ENCODE results near the gene TH.
A peak's percentile ranks its signal among the peaks of the same experiment; 100 is the strongest.

Gene TH

DNA sequence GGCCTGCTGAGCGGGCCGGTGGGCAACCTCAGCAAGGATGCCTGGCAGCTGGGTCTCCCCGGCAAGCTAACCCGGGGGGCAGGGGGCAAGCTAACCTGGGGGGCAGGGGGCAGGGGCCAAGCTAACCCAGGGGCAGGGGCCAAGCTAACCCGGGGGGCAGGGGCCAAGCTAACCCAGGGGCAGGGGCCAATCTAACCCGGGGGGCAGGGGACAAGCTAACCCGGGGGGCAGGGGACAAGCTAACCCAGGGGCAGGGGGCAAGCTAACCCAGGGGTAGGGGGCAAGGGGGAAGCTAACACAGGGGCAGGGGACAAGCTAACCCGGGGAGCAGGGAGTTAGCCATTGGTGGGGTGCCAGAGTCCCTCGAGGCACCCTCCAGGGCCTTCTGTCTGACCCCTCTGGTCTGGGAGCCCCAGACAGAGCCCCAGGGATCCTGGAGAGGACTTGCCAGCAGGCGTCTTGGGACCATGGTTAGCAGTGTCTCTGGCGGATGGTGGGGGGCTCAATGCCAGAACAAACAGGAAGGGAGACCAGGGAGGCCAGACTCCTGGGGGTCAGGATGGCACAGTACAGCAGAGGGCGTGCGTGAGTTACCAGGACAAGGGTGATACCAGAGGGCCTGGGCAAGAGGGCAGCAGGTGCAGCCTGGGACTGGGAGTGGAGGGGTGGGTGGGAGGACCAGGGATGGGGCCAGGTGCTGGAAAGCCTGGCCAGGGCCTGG lies 48.5 kb downstream of the TH start:
- H3K4me1 ChIP-seq (ENCODE audit: insufficient read depth, insufficient read length) = peaks cover 22% of the 10 kb centered on the region
- H3K9ac ChIP-seq (ENCODE audit: insufficient read length, low read depth) = peak overlapping the region; percentile 63
- H3K27me3 ChIP-seq (ENCODE audit: insufficient read depth, insufficient read length) = peaks cover 9% of the 10 kb centered on the region
- TF ChIP-seq YY1 (IDR thresholded peaks at IDR 0.05; ENCODE audit: insufficient read depth, insufficient read length) (no peak), ZNF274 (IDR thresholded peaks at IDR 0.05; ENCODE audit: low read depth, low read length) (no peak), SUZ12 (IDR thresholded peaks at IDR 0.05; ENCODE audit: extremely low read depth, insufficient read depth, insufficient read length) (no peak)
- peaks cover 1% of the 10 kb centered on the region; the same call in 1 of the 2 replicates for H3K9me3 ChIP-seq (ENCODE audit: insufficient read depth, low read length)
- DNase-seq (ENCODE audit: low read depth, low spot score) = no peak
- no peaks in the 10 kb centered on the region for H3K36me3 ChIP-seq (ENCODE audit: insufficient read depth, insufficient read length, low read length)
- H3K4me3 ChIP-seq (ENCODE audit: insufficient read length, low read depth) = no peak overlapping the region

DNA sequence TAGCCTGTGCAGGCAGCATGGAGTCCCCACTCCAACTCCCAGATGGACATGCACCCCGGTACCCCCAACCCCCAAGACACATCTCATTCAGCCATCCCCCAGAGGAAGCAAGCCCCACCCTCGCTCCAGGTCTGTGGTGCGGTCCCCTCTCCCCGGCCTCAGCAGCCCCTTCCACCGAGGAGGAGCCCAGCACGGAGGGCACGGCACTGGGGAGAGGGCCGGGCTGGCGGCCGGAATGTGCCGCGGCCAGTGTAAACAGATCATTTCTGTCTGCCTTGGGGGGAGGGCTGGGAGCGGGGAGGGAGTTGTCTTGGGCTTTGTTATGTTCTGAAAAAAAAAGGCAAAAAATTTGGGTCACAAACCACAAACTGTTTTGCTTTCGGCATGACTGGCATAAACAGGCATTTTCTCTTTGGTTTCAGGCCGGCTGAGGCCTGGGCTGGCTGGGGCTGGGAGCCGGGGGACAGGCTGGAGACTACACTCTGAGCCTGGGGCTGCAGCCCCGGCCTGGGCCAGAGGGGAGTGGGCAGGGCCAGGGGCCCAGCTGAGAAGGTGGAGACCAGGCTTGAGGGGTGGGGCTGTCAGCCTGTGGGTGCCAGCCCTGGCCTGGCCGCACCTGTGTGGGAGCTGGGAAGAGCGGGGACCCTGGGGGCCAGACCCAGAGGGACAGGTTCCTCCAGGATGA lies 49.3 kb downstream of the TH start:
- peaks cover 8% of the 10 kb centered on the region for H3K9me3 ChIP-seq (ENCODE audit: insufficient read depth, low read length)
- H3K9ac ChIP-seq (ENCODE audit: insufficient read length, low read depth) = peak overlapping the region; percentile 63
- H3K4me1 ChIP-seq (ENCODE audit: insufficient read depth, insufficient read length) = peaks cover 19% of the 10 kb centered on the region
- no peak for TF ChIP-seq YY1 (IDR thresholded peaks at IDR 0.05; ENCODE audit: insufficient read depth, insufficient read length)
- no peak for TF ChIP-seq ZNF274 (IDR thresholded peaks at IDR 0.05; ENCODE audit: low read depth, low read length)
- TF ChIP-seq SUZ12 (IDR thresholded peaks at IDR 0.05; ENCODE audit: extremely low read depth, insufficient read depth, insufficient read length) = no peak
- peak overlapping the region; percentile 10 for H3K4me3 ChIP-seq (ENCODE audit: insufficient read length, low read depth)
- no peaks in the 10 kb centered on the region for H3K36me3 ChIP-seq (ENCODE audit: insufficient read depth, insufficient read length, low read length)
- no peak for DNase-seq (ENCODE audit: low read depth, low spot score)
- peaks cover 9% of the 10 kb centered on the region for H3K27me3 ChIP-seq (ENCODE audit: insufficient read depth, insufficient read length)

DNA sequence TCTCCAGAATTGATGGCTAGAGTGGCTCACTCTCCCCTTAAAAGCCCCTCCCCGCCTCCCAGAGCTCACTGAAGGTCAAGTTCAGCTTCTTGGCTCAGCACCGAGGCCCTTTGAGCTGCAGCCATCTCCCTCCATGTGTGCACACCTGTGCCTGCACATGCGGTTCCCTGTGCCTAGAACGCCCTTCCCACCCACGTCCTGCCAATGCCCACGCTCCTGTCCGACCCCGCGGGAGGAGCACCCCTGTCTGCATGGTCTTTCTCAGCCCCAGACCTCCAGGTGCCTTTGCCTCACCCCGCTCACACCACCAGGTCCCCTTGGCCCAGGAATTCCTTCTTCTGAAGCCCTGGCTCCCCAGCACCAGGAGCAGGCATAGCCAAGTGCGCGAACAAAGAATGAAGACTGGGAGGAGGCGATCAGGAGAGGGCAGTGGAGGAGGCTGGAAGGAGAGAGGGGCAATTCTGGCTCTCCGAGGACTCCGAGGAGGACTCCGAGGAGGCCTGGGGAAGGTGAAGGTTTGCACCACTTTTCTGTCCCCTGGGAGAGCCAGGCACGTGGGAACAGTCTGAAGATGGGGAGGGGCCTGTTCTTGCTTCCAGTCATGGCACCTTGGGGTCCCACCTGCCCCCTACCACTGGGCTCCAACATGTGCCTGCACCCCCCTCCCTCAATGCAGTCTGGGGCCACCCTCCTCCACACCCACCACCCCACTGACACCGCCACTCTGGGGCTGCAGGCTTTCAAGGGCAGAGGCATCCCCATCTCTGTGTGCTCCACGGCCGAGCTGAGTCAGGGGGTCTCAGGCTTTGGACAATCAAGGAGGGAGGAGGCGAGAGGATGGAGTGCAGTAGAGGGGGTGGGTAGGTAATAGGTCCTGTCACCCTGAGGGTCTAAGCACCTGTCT lies 50.1 kb downstream of the TH start:
- H3K4me3 ChIP-seq (ENCODE audit: insufficient read length, low read depth) = no peak overlapping the region
- peaks cover 19% of the 10 kb centered on the region for H3K4me1 ChIP-seq (ENCODE audit: insufficient read depth, insufficient read length)
- DNase-seq (ENCODE audit: low read depth, low spot score) = no peak
- peaks cover 17% of the 10 kb centered on the region for H3K9me3 ChIP-seq (ENCODE audit: insufficient read depth, low read length)
- peaks cover 9% of the 10 kb centered on the region for H3K27me3 ChIP-seq (ENCODE audit: insufficient read depth, insufficient read length)
- TF ChIP-seq ZNF274 (IDR thresholded peaks at IDR 0.05; ENCODE audit: low read depth, low read length) (no peak), YY1 (IDR thresholded peaks at IDR 0.05; ENCODE audit: insufficient read depth, insufficient read length) (no peak), SUZ12 (IDR thresholded peaks at IDR 0.05; ENCODE audit: extremely low read depth, insufficient read depth, insufficient read length) (no peak)
- no peaks in the 10 kb centered on the region for H3K36me3 ChIP-seq (ENCODE audit: insufficient read depth, insufficient read length, low read length)
- H3K9ac ChIP-seq (ENCODE audit: insufficient read length, low read depth) = peak overlapping the region; percentile 56

DNA sequence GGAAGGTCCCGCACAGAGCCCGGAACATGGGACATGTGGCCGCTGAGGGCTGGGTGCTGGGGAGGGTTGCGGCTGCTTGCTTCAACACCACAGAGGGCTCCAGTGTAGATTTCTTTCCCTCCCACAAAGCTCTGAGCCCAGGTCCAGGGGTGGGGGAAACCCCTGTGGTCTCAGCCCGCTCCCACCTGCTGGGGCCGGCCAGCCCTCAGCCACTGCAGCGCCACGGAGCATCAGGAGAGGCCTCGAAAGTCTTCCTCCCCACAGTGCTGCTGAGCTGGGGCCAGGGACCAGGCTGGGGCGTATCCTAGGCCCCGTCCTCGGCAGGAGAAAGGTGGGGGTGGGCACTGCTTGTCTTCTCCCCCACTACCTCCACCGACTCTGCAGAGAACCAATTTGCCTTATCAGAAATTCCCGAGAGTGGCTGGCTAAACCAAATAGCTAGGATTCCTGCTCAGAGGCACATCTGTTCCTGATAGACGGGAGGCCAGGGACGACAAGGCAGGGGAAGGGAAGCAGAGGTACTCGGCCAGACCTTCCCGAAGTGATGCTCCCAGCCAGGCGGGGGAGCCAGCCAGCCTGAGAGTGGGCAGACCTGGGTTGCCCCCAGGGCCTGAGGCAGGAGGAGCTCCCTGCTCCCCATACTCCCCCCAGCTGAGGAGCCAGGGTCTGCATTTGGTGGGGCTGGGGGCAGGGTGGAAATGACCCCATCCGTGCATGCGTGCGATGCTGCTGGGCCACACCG lies 51.1 kb downstream of the TH start:
- Histone ChIP-seq H3K4me3 (ENCODE audit: insufficient read length, low read depth) (no peak overlapping the region), H3K36me3 (ENCODE audit: insufficient read depth, insufficient read length, low read length) (no peaks in the 10 kb centered on the region), H3K9ac (ENCODE audit: insufficient read length, low read depth) (peak overlapping the region; percentile 4), H3K4me1 (ENCODE audit: insufficient read depth, insufficient read length) (peaks cover 19% of the 10 kb centered on the region), H3K9me3 (ENCODE audit: insufficient read depth, low read length) (peaks cover 26% of the 10 kb centered on the region), H3K27me3 (ENCODE audit: insufficient read depth, insufficient read length) (peaks cover 9% of the 10 kb centered on the region)
- DNase-seq (ENCODE audit: low read depth, low spot score) = no peak
- no peak for TF ChIP-seq ZNF274 (IDR thresholded peaks at IDR 0.05; ENCODE audit: low read depth, low read length)
- no peak for TF ChIP-seq SUZ12 (IDR thresholded peaks at IDR 0.05; ENCODE audit: extremely low read depth, insufficient read depth, insufficient read length)
- no peak for TF ChIP-seq YY1 (IDR thresholded peaks at IDR 0.05; ENCODE audit: insufficient read depth, insufficient read length)

DNA sequence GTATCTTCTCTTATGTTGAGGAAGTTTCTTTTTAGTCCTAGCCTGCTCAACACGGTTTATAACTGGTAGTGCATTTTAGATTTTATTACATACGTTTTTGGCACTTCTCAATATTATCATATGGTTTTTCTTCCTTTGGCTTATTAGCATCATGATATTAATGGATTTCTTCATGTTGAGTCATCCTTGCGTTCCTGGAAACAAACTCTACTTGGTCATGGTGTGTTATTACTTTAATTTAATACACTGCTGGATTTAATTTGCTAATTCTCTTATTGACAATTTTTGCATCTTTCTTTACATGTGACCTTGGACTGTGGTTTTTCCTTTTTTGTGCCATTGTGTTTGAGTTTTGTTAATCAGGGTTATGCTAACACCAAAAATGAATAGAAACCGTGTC lies 52.9 kb downstream of the TH start:
- Histone ChIP-seq H3K36me3 (ENCODE audit: insufficient read depth, insufficient read length, low read length) (no peaks in the 10 kb centered on the region), H3K9ac (ENCODE audit: insufficient read length, low read depth) (no peak overlapping the region), H3K27me3 (ENCODE audit: insufficient read depth, insufficient read length) (peaks cover 5% of the 10 kb centered on the region), H3K9me3 (ENCODE audit: insufficient read depth, low read length) (peaks cover 32% of the 10 kb centered on the region), H3K4me1 (ENCODE audit: insufficient read depth, insufficient read length) (peaks cover 25% of the 10 kb centered on the region), H3K4me3 (ENCODE audit: insufficient read length, low read depth) (no peak overlapping the region)
- no peak for DNase-seq (ENCODE audit: low read depth, low spot score)
- TF ChIP-seq ZNF274 (IDR thresholded peaks at IDR 0.05; ENCODE audit: low read depth, low read length) = no peak
- no peak for TF ChIP-seq YY1 (IDR thresholded peaks at IDR 0.05; ENCODE audit: insufficient read depth, insufficient read length)
- no peak for TF ChIP-seq SUZ12 (IDR thresholded peaks at IDR 0.05; ENCODE audit: extremely low read depth, insufficient read depth, insufficient read length)

DNA sequence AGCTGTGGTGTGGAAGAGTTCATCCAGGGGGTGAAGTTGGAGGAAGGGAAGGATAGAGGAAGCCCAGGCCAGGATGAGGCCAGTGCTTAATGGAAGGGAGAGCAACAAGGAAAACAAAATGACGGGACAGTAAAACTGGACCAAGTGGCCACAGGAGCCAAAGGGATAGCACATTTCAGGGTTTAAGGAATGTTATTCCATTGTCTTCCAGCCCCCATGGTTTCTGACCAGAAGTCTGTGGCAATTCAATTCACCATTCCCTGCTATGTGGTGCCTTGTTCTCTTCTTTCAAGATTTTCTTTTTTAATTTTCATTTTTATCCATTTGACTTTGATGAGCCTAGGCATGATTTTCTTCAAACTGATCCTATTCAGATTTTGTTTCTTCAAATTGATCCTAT lies 54.9 kb downstream of the TH start:
- TF ChIP-seq SUZ12 (IDR thresholded peaks at IDR 0.05; ENCODE audit: extremely low read depth, insufficient read depth, insufficient read length) (no peak), ZNF274 (IDR thresholded peaks at IDR 0.05; ENCODE audit: low read depth, low read length) (no peak), YY1 (IDR thresholded peaks at IDR 0.05; ENCODE audit: insufficient read depth, insufficient read length) (no peak)
- Histone ChIP-seq H3K36me3 (ENCODE audit: insufficient read depth, insufficient read length, low read length) (no peaks in the 10 kb centered on the region), H3K9me3 (ENCODE audit: insufficient read depth, low read length) (peaks cover 32% of the 10 kb centered on the region), H3K9ac (ENCODE audit: insufficient read length, low read depth) (no peak overlapping the region), H3K4me1 (ENCODE audit: insufficient read depth, insufficient read length) (peaks cover 18% of the 10 kb centered on the region), H3K27me3 (ENCODE audit: insufficient read depth, insufficient read length) (peaks cover 5% of the 10 kb centered on the region), H3K4me3 (ENCODE audit: insufficient read length, low read depth) (no peak overlapping the region)
- no peak for DNase-seq (ENCODE audit: low read depth, low spot score)
